ENCODE measurements around the gene PPM1M. TPM values are rescaled to one million over a fixed set of nuclear protein-coding genes. Genes with fewer than 3 reads are reported as not detected.

Gene PPM1M
- total and polyA plus RNA-seq, 10 of the 15 experiments (the other 5 are each of a cell fraction or from before 2014, with no cell fraction given), result 7.3 to 24.8 (median 15.8) TPM

- peaks cover under 1% of the 10 kb centered on the region; the same call in 1 of the 2 replicates for H3K79me2 ChIP-seq (ENCODE audit: control insufficient read depth, insufficient read depth, low read length)
- H3K4me2 ChIP-seq (ENCODE audit: control insufficient read depth, insufficient read depth), result no peak overlapping the region
- BruUV-seq (replicated peaks), result no TSS peak
- no peak overlapping the region for H3K4me3 ChIP-seq
- no peaks in the 10 kb centered on the region for H3K9me3 ChIP-seq (replicated peaks; ENCODE audit: control insufficient read depth, insufficient read depth, low read length)
- no peaks in the 10 kb centered on the region for H3K27me3 ChIP-seq (replicated peaks in 1 of 2; ENCODE audit: control insufficient read depth in 2 of 2, insufficient read depth in 2 of 2, low read length in 1 of 2)
- ChIA-PET POLR2A (interaction anchor here (0.7 to 1.6 kb wide), 3 partner anchors 9 to 68 kb away, joined by 3 to 5 read pairs (median 3); no protein-coding TSS in a partner anchor), SMC1A (ENCODE audit: uncharacterized antibody, unreplicated experiment) (interaction anchor here (1.1 to 1.8 kb wide), 3 partner anchors 12 to 73 kb away, joined by 3 to 7 read pairs (median 5); partner anchors contain the start of gene TLR9), RAD21 (ENCODE audit: unreplicated experiment) (interaction anchor here (0.5 kb wide), 1 partner anchor 40 kb away, joined by 3 read pairs; no protein-coding TSS in a partner anchor), CTCF (interaction anchor here (5.6 kb wide), 1 partner anchor 13 kb away, joined by 44 read pairs; no protein-coding TSS in a partner anchor)
- ATAC-seq (no peak), FAIRE-seq (no peak), DNase-seq (ENCODE audit: low read depth, low spot score) (no peak)
- H3K27ac ChIP-seq (ENCODE audit: control insufficient read depth, insufficient read depth), result no peak overlapping the region
- intact Hi-C loops (cut with micrococcal nuclease; ENCODE audit: unreplicated experiment) (no loop called here), in situ Hi-C loops (cut with MboI) (no loop called here)
- no peak overlapping the region for H3K9ac ChIP-seq (ENCODE audit: control insufficient read depth, insufficient read depth, low read length)
- H3K4me1 ChIP-seq (ENCODE audit: control insufficient read depth, insufficient read depth, low read length), result no peaks in the 10 kb centered on the region
- peaks cover 21 to 53% of the 10 kb centered on the region in 2 experiments for H3K36me3 ChIP-seq (ENCODE audit: control insufficient read depth in 2 of 2, insufficient read depth in 2 of 2, low read length in 1 of 2)
- no peak overlapping the region for H2AFZ ChIP-seq (ENCODE audit: control insufficient read depth, low read depth, low read length)
- no peaks in the 10 kb centered on the region for H4K20me1 ChIP-seq (ENCODE audit: control insufficient read depth, insufficient read depth)
- 91% methylated on average over 4 of the region's 4 CpGs for WGBS (ENCODE audit: insufficient coverage, insufficient replicate concordance, low lambda C conversion rate, missing lambda C conversion rate)
- TF ChIP-seq ZBTB4 (CRISPR knock-in tag; IDR thresholded peaks at IDR 0.05) (no peak), CTCF (IDR thresholded peaks at IDR 0.05 in 2 of 3, conservative IDR thresholded peaks at IDR 0.05 in 1 of 3; ENCODE audit: control insufficient read depth in 2 of 3, extremely low read depth in 1 of 3, insufficient read depth in 1 of 3, low read depth in 3 of 3, low read length in 3 of 3) (no peak), SUZ12 (IDR thresholded peaks at IDR 0.05; ENCODE audit: unreplicated experiment) (no peak), MEF2B (IDR thresholded peaks at IDR 0.05; ENCODE audit: partially characterized antibody, poor library complexity, severe bottlenecking) (no peak), ZBTB40 (IDR thresholded peaks at IDR 0.05; ENCODE audit: borderline replicate concordance) (no peak), ZNF592 (IDR thresholded peaks at IDR 0.05) (no peak), ASH2L (IDR thresholded peaks at IDR 0.05; ENCODE audit: borderline replicate concordance, low read depth) (no peak), LARP7 (IDR thresholded peaks at IDR 0.05) (no peak), TARDBP (IDR thresholded peaks at IDR 0.05; ENCODE audit: borderline replicate concordance) (no peak)
Observed at GRCh38 chr3:52208556-52208955, 37.0 kb upstream of the PPM1M start.
